HG02610 (cell line): ENCODE results near the gene AKAP12.
"Not testable (repeated sequence)": the region's sequence is repeated elsewhere in the genome, so short reads cannot be mapped to it uniquely, and the experiment has no call there.

Experiments
- ATAC-seq: cut with Tn5 transposase; IDR thresholded peaks from one replicate; pipeline ENCODE4 v1.9.1; 2021; ENCODE audit warnings: mild to moderate bottlenecking, moderate library complexity; ENCODE audit not compliant: unreplicated experiment

The AKAP12 gene

DNA sequence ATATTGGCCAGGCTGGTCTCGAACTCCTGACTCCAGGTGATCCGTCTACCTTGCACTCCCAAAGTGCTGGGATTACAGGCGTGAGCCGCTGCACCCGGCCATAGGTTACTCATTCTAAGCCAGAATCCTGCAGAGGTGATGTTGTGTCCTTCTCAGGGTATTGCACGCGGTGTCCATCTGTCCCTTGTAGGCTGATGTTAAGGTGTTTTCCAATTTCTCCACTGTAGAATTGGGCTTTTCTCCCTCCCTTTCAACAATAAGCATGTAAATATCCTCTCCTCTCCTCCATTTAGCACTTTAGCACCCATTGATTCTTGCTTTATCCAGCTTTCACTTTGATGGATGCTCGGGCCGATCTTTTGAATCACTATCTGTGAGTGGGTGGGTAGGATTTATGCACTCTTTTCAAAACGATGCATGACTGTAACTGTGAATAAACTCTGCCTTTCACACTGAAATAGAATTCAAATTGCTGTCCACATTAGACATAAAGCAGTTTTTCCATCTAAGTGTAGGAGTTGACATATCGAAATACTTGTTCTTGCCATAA is 99.0 kb downstream of the AKAP12 start:
- no peak for ATAC-seq

GRCh38 chr6:151339369-151339768 is 99.6 kb downstream of the AKAP12 start:
- ATAC-seq: no peak

DNA sequence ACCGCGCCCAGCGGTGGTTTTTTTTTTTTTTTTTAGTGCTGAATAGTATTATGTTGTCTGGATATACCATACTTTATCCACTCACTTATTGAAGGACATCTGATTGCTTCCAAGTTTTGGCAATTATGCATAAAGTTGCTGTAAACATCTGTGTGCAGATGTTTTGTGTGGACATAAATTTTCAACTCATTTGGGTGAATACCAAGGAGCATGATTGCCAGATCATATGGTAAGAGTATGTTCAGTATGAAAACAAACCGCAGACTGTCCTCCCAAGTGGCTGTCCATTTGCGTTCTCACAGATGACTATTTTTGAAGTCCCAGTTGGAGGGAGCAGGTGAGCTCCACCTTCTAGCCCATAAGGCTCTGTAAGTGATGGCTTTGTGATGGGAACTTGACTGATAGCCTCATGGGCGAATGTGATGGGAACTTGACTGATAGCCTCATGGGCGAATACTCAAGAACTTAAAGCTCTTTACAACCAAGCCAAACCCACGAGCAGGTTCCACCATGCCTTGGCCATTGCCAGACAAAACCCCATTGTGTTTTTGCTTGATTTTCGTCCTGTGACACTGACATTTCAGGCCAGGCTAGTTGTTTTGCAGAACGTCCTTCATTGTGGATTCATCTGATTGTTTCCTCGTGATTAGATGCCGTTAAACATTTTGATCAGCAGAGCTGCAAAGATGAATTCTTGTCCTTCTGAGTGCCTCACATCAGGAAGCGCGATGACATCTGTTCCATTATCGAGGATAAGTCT is 100.6 kb downstream of the AKAP12 start:
- no peak for ATAC-seq

DNA sequence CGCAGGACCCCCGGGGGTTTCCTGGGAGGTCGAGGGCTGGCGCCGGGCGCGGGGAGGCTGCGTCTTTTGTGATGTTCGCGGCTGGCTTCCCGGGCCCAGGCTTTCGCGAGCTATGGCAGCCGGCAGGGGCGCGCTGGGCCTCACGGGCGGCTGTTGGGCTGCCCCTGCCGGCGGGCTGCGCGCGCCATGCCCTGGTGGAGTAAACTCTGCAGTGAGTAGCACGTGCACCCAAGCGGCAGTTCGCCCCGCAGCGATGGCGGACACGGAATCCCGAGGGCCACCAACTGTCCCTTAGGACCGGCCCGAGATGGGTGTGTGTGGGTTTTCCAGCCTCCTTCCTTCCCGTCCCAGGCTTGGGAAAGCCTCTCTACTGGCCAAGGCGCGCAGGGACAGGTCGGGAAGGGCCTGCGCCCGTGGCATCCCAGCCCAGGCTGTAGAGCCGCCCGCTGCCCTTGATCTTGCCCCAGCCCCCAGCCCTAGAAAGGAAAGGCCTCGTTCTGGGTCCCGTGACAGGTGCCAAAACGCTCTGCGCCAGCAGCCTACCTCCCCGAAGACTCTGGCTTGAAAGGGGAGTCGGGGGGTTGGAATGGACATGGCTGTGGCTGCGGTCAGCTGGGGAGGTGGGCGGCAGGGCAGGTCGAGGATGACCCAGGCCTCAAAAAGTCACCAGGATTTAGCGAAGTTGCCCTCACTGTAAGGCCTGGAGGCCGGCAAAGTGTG is 101.9 kb downstream of the AKAP12 start:
- ATAC-seq: no peak

- not testable (repeated sequence) for ATAC-seq
Observed at GRCh38 chr6:151342750-151343149, 103.0 kb downstream of the AKAP12 start.

DNA sequence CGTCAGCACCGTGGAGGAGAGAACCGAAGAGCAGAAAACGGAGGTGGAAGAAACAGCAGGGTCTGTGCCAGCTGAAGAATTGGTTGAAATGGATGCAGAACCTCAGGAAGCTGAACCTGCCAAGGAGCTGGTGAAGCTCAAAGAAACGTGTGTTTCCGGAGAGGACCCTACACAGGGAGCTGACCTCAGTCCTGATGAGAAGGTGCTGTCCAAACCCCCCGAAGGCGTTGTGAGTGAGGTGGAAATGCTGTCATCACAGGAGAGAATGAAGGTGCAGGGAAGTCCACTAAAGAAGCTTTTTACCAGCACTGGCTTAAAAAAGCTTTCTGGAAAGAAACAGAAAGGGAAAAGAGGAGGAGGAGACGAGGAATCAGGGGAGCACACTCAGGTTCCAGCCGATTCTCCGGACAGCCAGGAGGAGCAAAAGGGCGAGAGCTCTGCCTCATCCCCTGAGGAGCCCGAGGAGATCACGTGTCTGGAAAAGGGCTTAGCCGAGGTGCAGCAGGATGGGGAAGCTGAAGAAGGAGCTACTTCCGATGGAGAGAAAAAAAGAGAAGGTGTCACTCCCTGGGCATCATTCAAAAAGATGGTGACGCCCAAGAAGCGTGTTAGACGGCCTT is 110.0 kb downstream of the AKAP12 start:
- no peak for ATAC-seq

DNA sequence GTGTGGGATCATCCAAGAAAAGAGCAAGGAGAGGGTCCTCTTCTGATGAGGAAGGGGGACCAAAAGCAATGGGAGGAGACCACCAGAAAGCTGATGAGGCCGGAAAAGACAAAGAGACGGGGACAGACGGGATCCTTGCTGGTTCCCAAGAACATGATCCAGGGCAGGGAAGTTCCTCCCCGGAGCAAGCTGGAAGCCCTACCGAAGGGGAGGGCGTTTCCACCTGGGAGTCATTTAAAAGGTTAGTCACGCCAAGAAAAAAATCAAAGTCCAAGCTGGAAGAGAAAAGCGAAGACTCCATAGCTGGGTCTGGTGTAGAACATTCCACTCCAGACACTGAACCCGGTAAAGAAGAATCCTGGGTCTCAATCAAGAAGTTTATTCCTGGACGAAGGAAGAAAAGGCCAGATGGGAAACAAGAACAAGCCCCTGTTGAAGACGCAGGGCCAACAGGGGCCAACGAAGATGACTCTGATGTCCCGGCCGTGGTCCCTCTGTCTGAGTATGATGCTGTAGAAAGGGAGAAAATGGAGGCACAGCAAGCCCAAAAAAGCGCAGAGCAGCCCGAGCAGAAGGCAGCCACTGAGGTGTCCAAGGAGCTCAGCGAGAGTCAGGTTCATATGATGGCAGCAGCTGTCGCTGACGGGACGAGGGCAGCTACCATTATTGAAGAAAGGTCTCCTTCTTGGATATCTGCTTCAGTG is 110.8 kb downstream of the AKAP12 start:
- no peak for ATAC-seq

DNA sequence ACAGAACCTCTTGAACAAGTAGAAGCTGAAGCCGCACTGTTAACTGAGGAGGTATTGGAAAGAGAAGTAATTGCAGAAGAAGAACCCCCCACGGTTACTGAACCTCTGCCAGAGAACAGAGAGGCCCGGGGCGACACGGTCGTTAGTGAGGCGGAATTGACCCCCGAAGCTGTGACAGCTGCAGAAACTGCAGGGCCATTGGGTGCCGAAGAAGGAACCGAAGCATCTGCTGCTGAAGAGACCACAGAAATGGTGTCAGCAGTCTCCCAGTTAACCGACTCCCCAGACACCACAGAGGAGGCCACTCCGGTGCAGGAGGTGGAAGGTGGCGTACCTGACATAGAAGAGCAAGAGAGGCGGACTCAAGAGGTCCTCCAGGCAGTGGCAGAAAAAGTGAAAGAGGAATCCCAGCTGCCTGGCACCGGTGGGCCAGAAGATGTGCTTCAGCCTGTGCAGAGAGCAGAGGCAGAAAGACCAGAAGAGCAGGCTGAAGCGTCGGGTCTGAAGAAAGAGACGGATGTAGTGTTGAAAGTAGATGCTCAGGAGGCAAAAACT is 111.5 kb downstream of the AKAP12 start:
- ATAC-seq: no peak

GRCh38 chr6:151351731-151352130 is 112.0 kb downstream of the AKAP12 start:
- no peak for ATAC-seq

DNA sequence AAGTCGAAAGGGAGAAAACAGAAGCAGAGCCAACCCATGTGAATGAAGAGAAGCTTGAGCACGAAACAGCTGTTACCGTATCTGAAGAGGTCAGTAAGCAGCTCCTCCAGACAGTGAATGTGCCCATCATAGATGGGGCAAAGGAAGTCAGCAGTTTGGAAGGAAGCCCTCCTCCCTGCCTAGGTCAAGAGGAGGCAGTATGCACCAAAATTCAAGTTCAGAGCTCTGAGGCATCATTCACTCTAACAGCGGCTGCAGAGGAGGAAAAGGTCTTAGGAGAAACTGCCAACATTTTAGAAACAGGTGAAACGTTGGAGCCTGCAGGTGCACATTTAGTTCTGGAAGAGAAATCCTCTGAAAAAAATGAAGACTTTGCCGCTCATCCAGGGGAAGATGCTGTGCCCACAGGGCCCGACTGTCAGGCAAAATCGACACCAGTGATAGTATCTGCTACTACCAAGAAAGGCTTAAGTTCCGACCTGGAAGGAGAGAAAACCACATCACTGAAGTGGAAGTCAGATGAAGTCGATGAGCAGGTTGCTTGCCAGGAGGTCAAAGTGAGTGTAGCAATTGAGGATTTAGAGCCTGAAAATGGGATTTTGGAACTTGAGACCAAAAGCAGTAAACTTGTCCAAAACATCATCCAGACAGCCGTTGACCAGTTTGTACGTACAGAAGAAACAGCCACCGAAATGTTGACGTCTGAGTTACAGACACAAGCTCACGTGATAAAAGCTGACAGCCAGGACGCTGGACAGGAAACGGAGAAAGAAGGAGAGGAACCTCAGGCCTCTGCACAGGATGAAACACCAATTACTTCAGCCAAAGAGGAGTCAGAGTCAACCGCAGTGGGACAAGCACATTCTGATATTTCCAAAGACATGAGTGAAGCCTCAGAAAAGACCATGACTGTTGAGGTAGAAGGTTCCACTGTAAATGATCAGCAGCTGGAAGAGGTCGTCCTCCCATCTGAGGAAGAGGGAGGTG is 112.9 kb downstream of the AKAP12 start:
- no peak for ATAC-seq

DNA sequence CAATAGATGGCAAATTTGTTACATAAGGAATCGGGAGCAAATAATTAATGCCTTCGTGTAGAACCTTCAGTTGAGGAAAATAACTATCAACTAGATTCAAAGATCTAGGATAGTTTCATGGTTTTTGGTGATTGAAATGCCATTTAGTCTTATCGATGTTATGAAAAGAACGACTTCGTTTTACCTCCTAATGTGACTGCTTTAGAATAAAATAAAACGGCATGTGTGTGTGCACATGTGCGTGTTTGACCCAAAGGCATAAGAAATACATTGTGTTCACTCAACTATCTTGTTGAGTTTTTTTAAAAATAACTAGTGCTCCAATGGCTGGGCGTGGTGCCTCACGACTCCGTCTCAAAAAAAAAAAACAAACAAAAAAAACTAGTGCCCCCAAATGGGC is 114.0 kb downstream of the AKAP12 start:
- no peak for ATAC-seq

DNA sequence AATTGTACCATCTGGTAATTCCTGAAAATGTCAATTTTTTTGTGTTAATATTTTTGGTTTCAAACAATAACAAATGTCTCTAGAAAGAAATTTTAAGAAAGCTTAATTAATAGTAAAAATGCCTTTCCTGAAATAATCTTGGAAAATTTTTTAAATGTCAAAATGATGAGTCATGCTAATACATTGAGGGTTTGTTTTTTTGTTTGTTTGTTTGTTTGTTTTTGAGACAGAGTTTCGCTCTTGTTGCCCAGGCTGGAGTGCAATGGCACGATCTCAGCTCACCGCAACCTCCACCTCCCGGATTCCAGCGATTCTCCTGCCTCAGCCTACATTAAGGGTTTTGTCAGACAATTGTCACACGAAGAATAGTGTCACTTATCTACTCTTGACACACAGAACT is 117.2 kb downstream of the AKAP12 start:
- not testable (repeated sequence) for ATAC-seq

DNA sequence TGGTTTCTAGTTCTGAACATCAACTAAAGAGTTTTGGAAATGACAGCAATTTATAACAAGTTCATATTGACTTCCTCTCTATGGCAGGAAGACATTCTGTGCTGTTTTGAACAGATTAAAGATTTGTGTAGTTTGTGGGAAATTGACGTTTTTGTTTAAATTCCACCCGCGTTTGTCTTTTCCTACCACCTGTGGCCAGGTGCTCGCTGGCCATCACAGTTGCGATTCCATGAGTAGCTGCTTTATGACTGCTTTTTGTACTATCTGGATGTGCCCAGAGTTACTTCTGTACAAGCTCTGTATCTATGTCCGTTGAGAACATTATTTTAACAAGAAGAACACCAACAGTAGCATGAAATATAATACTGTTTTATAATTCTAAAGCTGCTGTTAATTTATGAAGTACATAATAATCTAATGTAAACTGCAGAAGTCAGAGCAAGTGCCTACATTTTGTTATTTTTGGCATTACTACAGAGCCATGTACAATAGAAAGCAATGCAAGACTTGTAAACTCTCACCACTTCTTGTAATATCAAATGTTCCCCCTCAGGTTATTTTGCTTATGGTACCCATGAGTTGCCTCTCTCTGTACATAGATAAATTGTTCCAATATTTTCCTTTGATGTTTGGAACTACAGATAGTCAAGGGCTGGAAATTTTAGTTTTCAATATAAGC is 118.1 kb downstream of the AKAP12 start:
- ATAC-seq: no peak

- ATAC-seq: no peak
Observed at GRCh38 chr6:151358475-151358874, 118.7 kb downstream of the AKAP12 start.

DNA sequence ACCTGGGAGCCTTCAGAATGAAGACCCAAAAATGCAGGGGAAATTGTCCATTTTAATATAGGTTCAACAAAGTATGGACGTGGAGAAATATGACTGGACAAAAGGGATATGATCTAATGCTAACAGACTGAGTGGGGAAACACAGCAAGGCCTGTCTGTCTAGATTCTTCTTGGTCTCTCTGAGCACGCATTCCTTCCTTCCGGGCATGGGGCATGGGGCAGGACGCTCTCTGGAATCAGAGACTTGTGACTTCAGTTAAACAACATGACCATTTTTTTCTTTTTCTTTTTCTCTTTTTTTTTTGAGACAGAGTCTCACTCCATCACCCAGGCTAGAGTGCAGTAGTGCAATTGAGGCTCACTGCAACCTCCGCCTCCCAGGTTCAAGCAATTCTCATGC is 119.7 kb downstream of the AKAP12 start:
- ATAC-seq: no peak

GRCh38 chr6:151365233-151365632 is 125.5 kb downstream of the AKAP12 start:
- ATAC-seq: no peak

DNA sequence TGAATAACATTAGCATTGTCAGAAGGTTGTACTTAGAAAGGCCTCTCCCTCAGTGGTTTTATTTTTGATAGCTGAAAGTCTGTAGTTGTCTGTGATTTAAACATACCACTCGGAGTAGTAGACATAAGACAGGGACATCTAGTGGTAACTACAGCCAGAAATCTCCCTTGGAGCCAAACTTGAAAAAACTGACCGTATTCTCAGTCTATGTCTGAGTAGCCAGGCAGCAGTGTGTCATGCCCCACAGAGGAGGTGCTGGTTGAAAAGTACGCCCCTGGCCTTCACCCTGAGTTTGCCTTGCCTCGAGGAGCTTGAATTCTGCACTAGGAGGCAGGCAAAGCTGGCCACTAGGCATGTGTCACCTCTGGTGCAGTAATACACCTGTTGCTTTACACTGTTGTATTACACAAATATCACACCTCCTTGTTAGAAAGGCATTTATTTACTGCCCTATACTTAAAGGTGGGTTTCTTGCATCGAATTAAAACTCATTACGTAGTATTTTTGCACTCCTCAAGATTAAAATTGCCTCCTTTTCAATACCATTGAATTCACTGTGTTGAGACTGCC is 130.8 kb downstream of the AKAP12 start:
- ATAC-seq: no peak

- ATAC-seq: no peak
Observed at GRCh38 chr6:151372164-151372563, 132.4 kb downstream of the AKAP12 start.
